GM10847 (cell line): ENCODE measurements around the gene PLPPR3.

Experiments used
- POLR2A ChIP-seq: IDR thresholded peaks from 2 replicates; pipeline ENCODE4 v1.6.1; 2011; ENCODE audit not compliant: insufficient read length; ENCODE audit errors: extremely low read depth

Gene PLPPR3

GRCh38 chr19:805600-806550 lies 15.9 kb downstream of the PLPPR3 start:
- TF ChIP-seq POLR2A: no peak

- no peak for TF ChIP-seq POLR2A
Observed at GRCh38 chr19:805166-805551, 16.6 kb downstream of the PLPPR3 start.

GRCh38 chr19:804419-805165 lies 17.2 kb downstream of the PLPPR3 start:
- no peak for TF ChIP-seq POLR2A

GRCh38 chr19:803686-804418 lies 17.9 kb downstream of the PLPPR3 start:
- TF ChIP-seq POLR2A: no peak

- TF ChIP-seq POLR2A: no peak
Observed at GRCh38 chr19:803099-803561, 18.6 kb downstream of the PLPPR3 start.

GRCh38 chr19:802498-803098 lies 19.2 kb downstream of the PLPPR3 start:
- TF ChIP-seq POLR2A: no peak

GRCh38 chr19:801861-802497 lies 19.8 kb downstream of the PLPPR3 start:
- TF ChIP-seq POLR2A: no peak

- TF ChIP-seq POLR2A: no peak
Observed at GRCh38 chr19:801030-801860, 20.5 kb downstream of the PLPPR3 start.

- TF ChIP-seq POLR2A: no peak
Observed at GRCh38 chr19:800360-801029, 21.3 kb downstream of the PLPPR3 start.

GRCh38 chr19:799076-799881 lies 22.5 kb downstream of the PLPPR3 start:
- no peak for TF ChIP-seq POLR2A

- TF ChIP-seq POLR2A: no peak
Observed at GRCh38 chr19:798415-799075, 23.2 kb downstream of the PLPPR3 start.
